CD1c-positive myeloid dendritic cell (primary cell): ENCODE data around the gene VPS33A.
"Not testable (repeated sequence)": the region's sequence is repeated elsewhere in the genome, so short reads cannot be mapped to it uniquely, and the experiment has no call there.

ENCODE experiments used
- DNase-seq: peaks from one replicate; pipeline ENCODE4 v3.0.0-alpha.2; 2016; ENCODE audit errors: extremely low spot score

VPS33A gene

GRCh38 chr12:122204167-122205052 lies 61.9 kb downstream of the VPS33A start:
- DNase-seq, result no peak

GRCh38 chr12:122203301-122204166 lies 62.8 kb downstream of the VPS33A start, which contains the start of gene B3GNT4:
Gene B3GNT4, plus strand, starts transcription at chr12:122203709. Its CDS starts 910 bp downstream, at chr12:122204619.
- peak; percentile 70 for DNase-seq

DNA sequence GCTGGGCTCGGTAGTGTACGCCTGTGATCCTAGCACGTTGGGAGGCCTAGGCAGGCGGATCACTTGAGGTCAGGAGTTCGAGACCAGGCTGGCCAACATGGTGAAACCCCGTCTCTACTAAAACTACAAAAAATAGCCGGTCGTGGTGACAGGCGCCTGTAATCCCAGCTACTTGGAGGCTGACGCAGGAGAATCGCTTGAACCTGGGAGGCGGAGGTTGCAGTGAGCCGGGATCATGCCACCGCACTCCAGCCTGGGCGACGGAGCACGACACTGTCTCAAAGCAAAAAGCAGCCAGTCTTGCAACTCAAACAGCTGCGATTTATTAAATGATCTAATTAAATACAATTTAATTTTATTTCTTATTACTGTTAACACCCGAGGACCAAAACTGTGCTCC lies 63.5 kb downstream of the VPS33A start:
- not testable (repeated sequence) for DNase-seq

DNA sequence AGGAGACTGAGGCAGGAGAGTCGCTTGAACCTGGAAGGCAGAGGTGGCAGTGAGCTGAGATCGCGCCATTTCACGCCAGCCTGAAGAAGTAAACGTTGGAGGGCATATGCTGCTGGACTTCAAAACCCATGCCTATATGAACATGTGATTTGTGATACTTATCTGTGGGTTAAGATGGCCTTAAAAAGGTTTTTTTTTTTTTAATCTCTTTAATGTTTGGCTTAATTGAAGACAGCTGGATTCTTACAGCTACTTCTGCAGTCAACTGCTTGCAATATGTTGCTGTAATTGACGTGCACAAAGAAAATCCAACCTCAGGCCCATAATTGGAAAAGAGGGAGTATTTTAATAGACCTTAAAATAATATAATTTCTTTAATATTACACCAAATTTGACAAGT lies 64.3 kb downstream of the VPS33A start:
- no peak for DNase-seq

DNA sequence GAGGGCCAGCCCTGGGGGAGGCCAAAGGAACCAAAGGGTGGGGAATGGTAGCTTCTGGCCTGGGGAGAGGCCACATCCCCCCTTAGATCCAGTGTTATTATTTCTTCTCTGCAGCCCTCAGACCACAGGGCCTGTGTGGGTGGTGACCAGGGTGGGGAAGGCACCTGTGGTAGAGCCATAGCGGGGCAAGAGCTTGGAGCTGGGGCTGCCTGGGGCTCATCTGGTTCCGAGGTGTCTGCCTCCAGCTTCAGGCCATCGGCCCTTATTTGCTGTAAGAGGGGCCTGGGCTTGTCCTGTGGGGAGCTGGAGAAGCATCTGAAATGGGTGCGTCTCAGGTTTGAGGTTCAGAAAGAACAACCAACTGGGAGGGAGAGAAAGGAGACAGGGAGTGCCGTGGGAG lies 64.9 kb downstream of the VPS33A start:
- DNase-seq, result no peak

DNA sequence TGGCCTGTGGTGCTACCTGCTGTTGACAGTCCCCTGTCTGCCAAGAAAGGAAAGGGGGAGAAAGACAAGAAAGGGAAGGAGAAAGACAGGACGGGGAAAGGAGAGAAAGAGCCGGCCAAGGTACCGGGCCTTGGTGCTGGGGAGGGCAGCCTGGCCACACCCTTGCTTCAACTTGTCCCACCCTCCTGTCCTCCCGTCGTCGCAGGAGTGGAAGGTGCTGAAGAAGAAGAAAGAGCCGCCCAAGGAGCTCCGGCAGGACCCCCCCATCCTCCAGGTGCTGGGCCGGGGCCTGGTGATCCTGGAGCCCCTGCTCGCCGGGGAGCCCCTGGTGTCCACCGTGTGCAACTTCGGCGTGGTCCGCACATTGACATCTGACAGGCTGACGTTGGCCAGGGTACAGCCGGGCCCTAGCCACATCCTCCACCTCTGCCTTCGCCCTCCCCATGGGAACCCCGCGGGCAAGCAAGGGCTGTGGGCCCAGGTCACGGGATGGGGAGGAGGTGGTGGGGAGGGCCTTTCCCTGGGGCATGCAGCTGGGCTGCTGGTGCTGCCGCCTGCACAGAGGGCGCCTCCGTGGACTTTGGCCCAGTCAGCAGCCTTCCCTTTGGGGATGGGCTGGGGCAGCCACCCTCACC lies 65.6 kb downstream of the VPS33A start:
- no peak for DNase-seq

- no peak for DNase-seq
Observed at GRCh38 chr12:122199484-122200355, 66.6 kb downstream of the VPS33A start.

DNA sequence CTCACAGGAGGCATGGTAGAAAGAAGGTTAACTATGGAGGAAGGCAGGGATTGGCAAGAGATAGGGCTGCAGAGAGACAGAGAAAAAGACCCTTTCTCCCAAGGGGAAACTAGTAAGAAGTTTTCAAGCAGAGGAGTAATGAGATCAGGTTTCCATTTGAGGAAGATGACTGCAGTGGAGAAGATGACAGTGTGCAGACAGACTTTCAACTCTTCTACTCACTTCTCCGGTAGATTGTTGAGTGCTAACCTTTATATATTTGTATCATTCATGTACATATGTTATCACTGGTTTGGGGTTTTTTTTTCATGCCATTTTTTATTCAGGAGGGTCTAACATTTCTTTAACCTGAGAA lies 68.7 kb downstream of the VPS33A start:
- DNase-seq, result no peak

DNA sequence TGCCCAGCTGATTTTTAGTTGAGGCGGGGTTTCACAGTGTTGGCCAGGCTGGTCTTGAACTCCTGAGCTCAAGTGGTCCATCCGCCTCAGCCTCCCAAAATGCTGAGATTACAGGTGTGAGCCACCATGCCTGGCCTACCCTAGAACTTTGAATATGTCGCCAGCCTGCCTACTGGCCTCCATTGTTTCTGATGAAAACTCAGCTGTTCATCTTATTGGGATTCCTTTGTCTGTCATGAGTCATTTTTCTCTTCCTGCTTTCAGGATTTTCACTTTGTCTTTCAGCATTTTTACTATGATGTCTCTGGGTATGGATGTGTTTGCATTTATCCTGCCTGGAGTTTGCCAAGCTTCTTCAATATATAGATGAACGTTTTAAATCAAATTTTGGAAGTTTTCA lies 70.9 kb downstream of the VPS33A start:
- no peak for DNase-seq

DNA sequence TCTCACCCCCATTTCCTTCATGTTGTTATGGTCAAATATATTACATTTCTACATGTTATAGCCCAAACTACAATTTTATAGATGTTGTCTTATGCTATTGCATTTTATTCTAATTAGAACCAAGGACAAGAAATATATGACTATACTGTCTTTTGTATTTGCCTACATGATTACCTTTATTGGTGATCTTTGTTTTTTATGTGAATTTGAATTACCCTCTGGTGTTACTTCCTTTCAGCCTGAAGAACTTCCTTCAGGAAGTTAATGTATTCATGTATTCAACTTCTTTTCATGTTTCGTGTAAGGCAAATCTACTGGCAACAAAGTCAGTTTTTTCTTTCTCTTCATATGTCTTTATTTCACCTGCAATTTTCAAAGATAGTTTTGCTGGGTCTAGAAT lies 71.5 kb downstream of the VPS33A start:
- DNase-seq, result no peak

DNA sequence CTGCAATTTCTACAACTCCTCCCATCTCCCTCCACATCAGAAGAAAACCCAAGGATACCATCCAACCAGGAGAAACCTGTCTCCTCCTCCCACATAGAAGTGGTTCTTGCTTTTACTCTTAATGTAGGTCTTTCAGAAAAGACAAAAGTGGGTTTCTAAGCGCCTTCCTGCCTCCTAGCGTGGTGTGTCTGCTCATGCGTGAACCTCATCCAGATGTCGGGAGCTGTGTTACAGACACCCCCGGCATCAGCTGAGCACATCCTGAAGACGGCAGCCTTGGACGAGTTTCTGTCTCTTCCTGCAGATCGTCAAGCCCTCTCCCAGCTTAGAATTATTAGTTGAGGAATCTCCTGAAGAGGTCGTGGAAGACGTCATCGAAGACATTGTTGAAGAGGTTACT lies 73.9 kb downstream of the VPS33A start:
- no peak for DNase-seq

DNA sequence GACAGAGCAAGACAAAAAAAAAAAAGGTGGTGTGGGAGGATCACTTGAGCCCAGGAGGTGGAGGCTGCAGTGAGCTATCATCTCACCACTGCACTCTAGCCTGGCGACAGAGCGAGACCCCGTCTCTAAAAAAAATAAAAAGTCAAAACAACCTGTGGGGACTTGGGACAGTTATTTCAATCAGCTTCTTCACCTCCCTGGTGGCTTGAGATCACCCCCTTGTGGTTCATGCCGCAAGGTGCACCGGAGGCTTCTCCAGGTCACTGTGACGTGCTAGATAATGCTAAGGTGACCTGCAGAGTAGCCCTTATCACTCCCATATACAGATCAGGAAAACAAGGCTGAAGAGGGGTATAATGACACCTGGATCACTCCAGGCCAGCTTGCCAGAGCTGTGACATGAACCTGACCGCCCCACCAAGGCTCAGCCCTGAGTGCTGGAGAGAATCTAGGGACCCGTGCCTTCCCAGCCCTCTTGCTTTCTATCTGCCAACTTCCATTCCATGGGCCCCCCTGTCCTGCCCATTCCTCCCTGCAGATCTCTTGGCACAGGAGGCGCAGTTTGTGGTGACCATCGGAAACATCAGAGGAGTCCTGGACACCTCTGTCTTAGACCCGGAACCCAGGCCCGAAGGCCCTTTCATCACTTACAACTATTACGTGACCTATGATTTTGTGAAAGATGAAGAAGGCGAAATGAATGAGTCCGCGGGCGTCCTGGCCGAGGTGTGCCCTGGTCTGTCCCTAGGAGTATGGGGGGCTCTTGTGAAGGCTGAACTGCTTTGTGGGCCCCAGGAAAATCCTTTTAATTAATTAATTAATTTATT lies 75.2 kb downstream of the VPS33A start:
- peak; percentile 61 for DNase-seq

- DNase-seq, result no peak
Observed at GRCh38 chr12:122189626-122190475, 76.4 kb downstream of the VPS33A start.

DNA sequence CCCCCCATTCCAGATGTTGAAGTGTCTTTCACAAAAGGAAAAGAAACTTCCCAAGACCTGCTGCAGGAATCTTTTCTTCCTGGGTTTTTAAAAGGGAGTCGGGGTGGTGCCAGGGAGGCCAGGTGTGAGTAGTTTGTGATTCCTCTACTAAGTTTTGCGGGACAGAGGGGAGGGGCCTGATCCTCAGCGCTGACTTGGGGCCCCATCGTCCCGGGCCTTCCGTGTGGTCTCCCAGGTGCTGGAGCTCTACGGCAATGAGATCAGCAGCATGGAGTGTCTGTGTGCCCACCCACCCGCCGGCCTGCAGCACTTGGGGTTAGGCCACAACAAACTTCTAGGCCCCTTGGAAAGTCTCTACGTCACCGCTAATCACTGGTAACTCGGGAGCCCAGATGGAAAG lies 78.8 kb downstream of the VPS33A start:
- no peak for DNase-seq

DNA sequence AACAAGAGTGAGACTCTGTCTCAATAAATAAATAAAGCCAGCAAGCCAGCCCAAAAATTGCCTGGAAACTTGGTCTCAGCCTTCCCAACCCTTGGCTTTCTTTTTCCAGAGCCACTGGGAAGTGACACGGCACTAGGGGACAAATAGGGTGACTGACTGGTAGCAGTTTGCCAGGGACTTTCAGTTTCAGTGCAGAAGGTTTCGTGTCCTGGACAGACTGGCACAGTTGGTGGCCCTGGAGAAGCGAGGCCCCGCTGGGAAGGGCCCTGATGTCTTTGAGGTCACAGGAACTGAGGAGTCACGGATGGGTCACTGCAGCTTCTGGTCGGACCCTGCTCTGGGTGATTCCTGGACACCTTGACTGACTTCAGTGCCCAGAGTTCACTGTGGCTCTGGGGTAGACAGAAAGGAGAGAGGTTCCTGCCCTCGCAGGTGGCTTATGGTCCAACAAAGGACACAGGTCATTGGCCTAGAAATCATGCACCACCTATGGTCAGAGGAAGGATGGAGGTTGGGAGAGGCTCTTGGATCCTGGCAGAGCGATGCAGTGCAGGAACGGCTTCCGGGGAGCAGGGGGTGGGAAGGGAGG lies 80.7 kb downstream of the VPS33A start:
- DNase-seq, result no peak

DNA sequence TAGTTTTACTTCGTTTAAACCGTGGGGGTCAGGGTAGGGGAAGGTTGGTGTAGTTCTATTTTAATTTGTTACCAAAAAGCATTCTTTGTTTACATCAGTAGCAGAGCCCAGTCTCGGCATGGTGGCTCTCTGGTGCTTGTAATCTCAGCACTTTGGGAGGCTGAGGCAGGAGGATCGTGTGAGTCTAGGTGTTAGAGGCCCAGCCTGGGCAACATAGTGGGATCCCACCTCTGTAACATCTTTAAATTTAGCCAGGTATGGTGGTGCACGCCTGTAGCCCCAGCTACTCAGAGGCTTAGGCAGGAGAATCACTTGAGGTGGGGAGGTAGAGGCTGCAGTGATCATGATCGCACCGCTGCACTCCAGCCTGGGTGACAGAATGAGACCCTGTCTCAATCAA lies 81.2 kb downstream of the VPS33A start:
- no peak for DNase-seq

GRCh38 chr12:122184517-122184916 lies 81.8 kb downstream of the VPS33A start:
- no peak for DNase-seq

DNA sequence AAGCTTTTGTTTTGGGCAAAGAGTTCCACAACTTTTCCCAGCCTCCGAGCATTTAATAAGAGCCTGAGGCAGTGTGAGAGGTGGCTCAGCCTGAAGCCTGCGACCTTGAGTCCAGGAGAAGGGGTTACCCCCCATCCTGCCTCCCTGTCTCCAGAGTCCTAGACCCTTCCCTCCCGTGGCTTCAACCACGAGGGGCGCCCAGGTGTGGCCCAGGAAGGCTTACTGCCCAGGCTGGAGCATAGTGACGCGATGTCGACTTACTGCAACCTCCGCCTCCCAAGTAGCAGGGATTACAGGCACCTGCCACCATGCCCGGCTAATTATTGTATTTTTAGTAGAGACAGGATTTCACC lies 82.7 kb downstream of the VPS33A start:
- no peak for DNase-seq

DNA sequence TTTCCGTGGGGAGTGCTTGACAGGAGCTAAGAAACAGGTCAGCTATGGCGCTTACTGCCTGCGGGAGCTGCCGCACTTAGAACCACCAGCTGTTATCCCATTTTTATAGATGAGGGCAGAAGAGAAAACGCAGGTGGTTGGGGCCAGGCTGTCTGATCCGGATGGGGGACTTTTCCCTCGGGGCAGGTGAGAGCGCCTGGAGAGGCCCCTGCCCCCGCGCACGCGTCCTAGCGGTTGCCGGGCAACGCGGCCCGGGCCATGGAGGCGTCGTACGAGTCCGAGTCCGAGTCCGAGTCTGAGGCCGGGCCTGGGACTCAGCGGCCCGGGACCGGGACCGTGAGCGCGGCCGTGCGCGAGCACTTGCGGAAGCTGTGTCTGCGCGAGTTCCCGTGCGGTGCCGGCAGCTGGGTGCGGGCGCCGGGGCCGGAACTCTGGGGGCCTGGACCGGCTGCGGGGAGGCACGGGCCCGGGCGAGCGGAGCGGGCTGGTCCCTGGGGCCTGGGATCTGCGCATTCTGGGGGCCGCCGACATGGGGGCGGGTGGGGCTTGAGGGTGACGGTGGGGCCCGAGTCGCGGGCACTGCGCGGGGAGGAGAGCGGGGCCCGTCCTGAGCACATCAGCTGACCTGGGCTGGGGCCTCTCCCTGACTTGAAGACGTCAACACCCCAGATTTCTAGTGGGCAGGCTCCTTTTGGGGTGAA lies 83.3 kb downstream of the VPS33A start, which contains the start of gene LRRC43:
TSS of gene LRRC43 (plus strand) at position 237 of the 701 bp plus-strand sequence. CDS start at position 259, 22 bp downstream.
- peak; percentile 62 for DNase-seq
